MCF 10A (cell line): ENCODE results near the gene CYFIP2. TPM values are rescaled to one million over a fixed set of nuclear protein-coding genes. Genes with fewer than 3 reads are reported as not detected.

Experiments used
- BruUV-seq: library from RNA; stranded (reverse); fragments of 400-500 nt; replicated peaks from 2 replicates; lab custom pipeline; 2021; lab: Mats Ljungman, UMichigan
- CTCF ChIA-PET: fragments of 300-600 bp; sonication (Branson Sonifier 250); formaldehyde crosslinking; extraction: SDS; loops from one replicate; lab custom pipeline; 2021; ENCODE audit warnings: antibody characterized with exemption, inconsistent platforms; lab: Yijun Ruan, JAX
- POLR2A ChIA-PET: fragments of 300-600, 350-650 bp; sonication (Branson Sonifier 250); formaldehyde crosslinking; extraction: SDS; loops from one replicate; lab custom pipeline; 2020; ENCODE audit warnings: antibody characterized with exemption, inconsistent platforms; lab: Yijun Ruan, JAX
- DNase-seq: peaks from one replicate; pipeline ENCODE4 v3.0.0-alpha.2; 2018; ENCODE audit not compliant: unreplicated experiment
- H3K27ac Mint-ChIP-seq: one replicate; pipeline ENCODE4 v1.8.0; 2022; ENCODE audit warnings: mild to moderate bottlenecking, low read depth, mixed read lengths; ENCODE audit not compliant: unreplicated experiment
- H3K27me3 Mint-ChIP-seq: one replicate; pipeline ENCODE4 v1.8.0; 2022; ENCODE audit warnings: mixed read lengths; ENCODE audit not compliant: insufficient read depth, unreplicated experiment
- H3K36me3 Mint-ChIP-seq: one replicate; pipeline ENCODE4 v1.8.0; 2022; ENCODE audit warnings: mild to moderate bottlenecking, moderate library complexity, mixed read lengths; ENCODE audit not compliant: insufficient read depth, unreplicated experiment
- H3K4me1 Mint-ChIP-seq: one replicate; pipeline ENCODE4 v1.8.0; 2022; ENCODE audit warnings: mixed read lengths; ENCODE audit not compliant: insufficient read depth, unreplicated experiment
- H3K4me3 Mint-ChIP-seq: one replicate; pipeline ENCODE4 v1.8.0; 2022; ENCODE audit warnings: mild to moderate bottlenecking, moderate library complexity, mixed read lengths; ENCODE audit not compliant: unreplicated experiment
- H3K9me3 Mint-ChIP-seq: one replicate; pipeline ENCODE4 v1.8.0; 2022; ENCODE audit warnings: mixed read lengths; ENCODE audit not compliant: unreplicated experiment
- intact Hi-C: fragments of 100-400 bp; cut with micrococcal nuclease; formaldehyde crosslinking; loops from 2 replicates; pipeline ENCODE4 v1.14.1; 2022
- total RNA-seq: library from RNA; stranded (reverse); gene quantifications from 2 replicates; pipeline ENCODE4 v1.2.3, GENCODE V29; 2022
- TF ChIP-seq, protein P1 (sequence below): fragments of 200-600 bp; IDR thresholded peaks from one replicate; pipeline ENCODE4 v1.8.0; 2022; ENCODE audit warnings: antibody characterized with exemption, mild to moderate bottlenecking; ENCODE audit not compliant: unreplicated experiment

The CYFIP2 gene
- total RNA-seq, 1 experiment from 2014 or later = 50.8 TPM

DNA sequence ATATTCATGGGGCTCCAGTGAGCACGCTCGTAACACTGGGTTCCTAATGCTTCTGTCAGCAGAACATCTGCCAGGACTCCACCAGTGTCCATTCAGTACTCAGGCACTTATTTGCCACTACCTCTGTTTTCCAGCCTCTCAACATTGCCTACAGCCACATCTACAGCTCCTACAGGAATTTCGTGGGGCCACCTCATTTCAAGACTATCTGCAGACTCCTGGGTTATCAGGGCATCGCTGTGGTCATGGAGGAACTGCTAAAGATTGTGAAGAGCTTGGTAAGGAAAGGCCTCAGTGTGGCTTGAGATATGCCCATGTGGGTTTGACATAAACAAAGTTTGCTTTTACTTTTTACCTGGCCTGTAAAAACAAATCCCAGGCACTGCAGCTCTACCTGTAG, 92.9 kb downstream of the CYFIP2 start:
- POLR2A ChIA-PET = no interaction called here
- H3K4me3 Mint-ChIP-seq = no peak overlapping the region

DNA sequence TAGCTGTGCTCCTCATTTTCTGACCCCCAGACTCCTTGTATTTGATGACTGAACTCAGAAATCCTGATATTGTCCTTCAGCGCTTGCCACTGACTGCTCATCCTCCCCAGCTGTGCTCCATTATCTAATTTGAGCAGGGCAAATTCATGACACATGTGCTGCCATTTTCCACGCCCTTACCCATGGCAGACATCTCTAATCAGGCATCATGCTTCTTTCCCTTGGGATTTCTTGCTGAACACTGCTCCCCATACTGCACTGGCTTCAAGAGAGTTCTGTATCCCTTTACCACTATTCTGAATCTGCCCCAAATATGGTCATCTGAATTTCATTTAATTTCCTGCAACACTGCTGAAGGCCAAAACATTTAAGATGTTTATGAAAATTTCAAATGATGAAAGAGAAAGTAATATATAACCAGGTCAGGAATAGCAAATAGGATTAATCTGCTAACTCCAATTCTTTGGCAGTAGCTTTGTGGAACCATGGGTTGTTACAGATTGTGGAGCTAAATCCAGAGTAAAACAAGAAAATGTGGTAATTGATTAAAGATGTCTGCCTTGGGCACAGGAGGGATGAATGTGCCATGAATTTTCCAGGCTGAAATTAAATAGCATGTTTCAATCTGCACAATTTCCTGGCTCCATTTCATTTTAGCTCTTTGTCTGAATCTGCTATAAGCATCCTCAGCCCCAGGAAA, 93.6 kb downstream of the CYFIP2 start:
- TF ChIP-seq, protein P1, sequence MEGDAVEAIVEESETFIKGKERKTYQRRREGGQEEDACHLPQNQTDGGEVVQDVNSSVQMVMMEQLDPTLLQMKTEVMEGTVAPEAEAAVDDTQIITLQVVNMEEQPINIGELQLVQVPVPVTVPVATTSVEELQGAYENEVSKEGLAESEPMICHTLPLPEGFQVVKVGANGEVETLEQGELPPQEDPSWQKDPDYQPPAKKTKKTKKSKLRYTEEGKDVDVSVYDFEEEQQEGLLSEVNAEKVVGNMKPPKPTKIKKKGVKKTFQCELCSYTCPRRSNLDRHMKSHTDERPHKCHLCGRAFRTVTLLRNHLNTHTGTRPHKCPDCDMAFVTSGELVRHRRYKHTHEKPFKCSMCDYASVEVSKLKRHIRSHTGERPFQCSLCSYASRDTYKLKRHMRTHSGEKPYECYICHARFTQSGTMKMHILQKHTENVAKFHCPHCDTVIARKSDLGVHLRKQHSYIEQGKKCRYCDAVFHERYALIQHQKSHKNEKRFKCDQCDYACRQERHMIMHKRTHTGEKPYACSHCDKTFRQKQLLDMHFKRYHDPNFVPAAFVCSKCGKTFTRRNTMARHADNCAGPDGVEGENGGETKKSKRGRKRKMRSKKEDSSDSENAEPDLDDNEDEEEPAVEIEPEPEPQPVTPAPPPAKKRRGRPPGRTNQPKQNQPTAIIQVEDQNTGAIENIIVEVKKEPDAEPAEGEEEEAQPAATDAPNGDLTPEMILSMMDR = no peak
- H3K4me1 Mint-ChIP-seq = no peaks in the 10 kb centered on the region
- H3K36me3 Mint-ChIP-seq = peaks cover 14% of the 10 kb centered on the region
- H3K9me3 Mint-ChIP-seq = no peaks in the 10 kb centered on the region
- no peak overlapping the region for H3K27ac Mint-ChIP-seq
- no peak overlapping the region for H3K4me3 Mint-ChIP-seq
- ChIA-PET POLR2A (no interaction called here), CTCF (interaction anchor here (0.5 to 3.1 kb wide), 13 partner anchors 10 to 384 kb away, joined by 3 to 13 read pairs (median 4); partner anchors contain the start of gene LSM11)
- no TSS peak for BruUV-seq
- intact Hi-C loops = no loop called here
- no peak for DNase-seq
- no peaks in the 10 kb centered on the region for H3K27me3 Mint-ChIP-seq

More for the DNA sequence above, 92.9 kb downstream of the CYFIP2 start:
- H3K36me3 Mint-ChIP-seq = peaks cover 14% of the 10 kb centered on the region
- H3K27me3 Mint-ChIP-seq = no peaks in the 10 kb centered on the region
- no peaks in the 10 kb centered on the region for H3K9me3 Mint-ChIP-seq
- intact Hi-C loops = no loop called here
- H3K27ac Mint-ChIP-seq = no peak overlapping the region
- BruUV-seq = no TSS peak
- CTCF ChIA-PET = interaction anchor here (0.5 to 3.1 kb wide), 11 partner anchors 11 to 1915 kb away, joined by 3 to 13 read pairs (median 4); partner anchors contain the start of gene LSM11
- TF ChIP-seq, protein P1 = no peak
- no peak for DNase-seq
- no peaks in the 10 kb centered on the region for H3K4me1 Mint-ChIP-seq

DNA sequence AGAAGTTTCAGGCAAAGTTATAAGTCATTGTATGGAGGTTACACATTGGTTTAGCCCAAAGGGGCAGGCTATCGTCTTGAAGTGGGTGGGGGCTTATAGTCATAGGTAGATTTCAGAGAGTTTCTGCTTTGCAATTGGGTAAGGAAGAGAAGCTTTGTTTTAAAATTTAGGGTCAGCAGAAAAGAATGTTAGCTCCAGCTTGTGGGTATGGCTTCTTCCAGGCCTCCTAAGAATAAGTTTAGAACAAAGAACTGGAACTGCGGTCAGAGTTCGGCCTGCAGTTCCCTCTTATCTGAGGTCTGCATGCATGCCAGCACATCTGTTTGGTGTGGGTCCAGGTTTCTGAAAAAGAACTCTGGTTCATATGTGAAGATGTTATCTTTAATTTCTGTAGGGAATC, 96.1 kb downstream of the CYFIP2 start:
- no peaks in the 10 kb centered on the region for H3K27me3 Mint-ChIP-seq
- no peaks in the 10 kb centered on the region for H3K9me3 Mint-ChIP-seq
- TF ChIP-seq, protein P1 = no peak
- intact Hi-C loops = no loop called here
- H3K4me1 Mint-ChIP-seq = no peaks in the 10 kb centered on the region
- H3K36me3 Mint-ChIP-seq = peaks cover 14% of the 10 kb centered on the region
- H3K4me3 Mint-ChIP-seq = no peak overlapping the region
- BruUV-seq = no TSS peak
- ChIA-PET CTCF (interaction anchor here (0.7 to 2.0 kb wide), 4 partner anchors 19 to 381 kb away, joined by 3 to 9 read pairs (median 5); partner anchors contain the start of gene LSM11), POLR2A (no interaction called here)
- H3K27ac Mint-ChIP-seq = no peak overlapping the region
- DNase-seq = no peak

DNA sequence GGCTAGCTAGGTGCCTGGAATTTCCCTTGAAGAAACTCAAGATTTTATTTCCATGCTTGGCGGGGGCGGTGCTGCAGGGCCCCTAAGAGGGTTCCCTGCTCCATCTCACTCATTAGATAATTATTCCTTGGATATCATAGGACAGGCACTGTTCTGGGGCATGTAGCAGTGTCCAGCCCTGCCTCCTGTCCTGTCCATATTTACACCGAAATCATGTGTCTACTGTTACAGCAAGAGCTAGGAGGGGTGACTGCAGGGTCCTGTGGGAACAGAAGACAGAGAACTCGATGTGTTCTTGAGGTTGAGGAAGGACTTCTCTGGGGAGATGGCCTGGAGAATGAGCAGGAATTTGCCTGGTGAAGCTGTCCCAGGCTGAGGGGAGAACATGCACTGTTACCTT, 96.6 kb downstream of the CYFIP2 start:
- intact Hi-C loops = no loop called here
- Mint-ChIP-seq H3K27me3 (no peaks in the 10 kb centered on the region), H3K27ac (no peak overlapping the region), H3K4me1 (no peaks in the 10 kb centered on the region), H3K4me3 (no peak overlapping the region), H3K9me3 (no peaks in the 10 kb centered on the region), H3K36me3 (peaks cover 14% of the 10 kb centered on the region)
- TF ChIP-seq, protein P1 = no peak
- ChIA-PET POLR2A (no interaction called here), CTCF (interaction anchor here (0.6 to 2.0 kb wide), 7 partner anchors 17 to 380 kb away, joined by 3 to 9 read pairs (median 3); partner anchors contain the start of gene LSM11)
- BruUV-seq = no TSS peak
- no peak for DNase-seq
